Measurements from ENCODE around the gene TMUB1.

The TMUB1 gene

GRCh38 chr7:151110236-151110940, 27.1 kb upstream of the TMUB1 start:
- Histone ChIP-seq H3K27ac (ENCODE audit: low read length) (no peak overlapping the region), H3K27me3 (ENCODE audit: insufficient read depth, low read length, poor library complexity) (no peaks in the 10 kb centered on the region), H3K4me2 (ENCODE audit: insufficient read depth, low read length) (no peak overlapping the region), H2AFZ (ENCODE audit: low read depth, low read length) (no peak overlapping the region), H3K9me3 (ENCODE audit: insufficient read depth, low read length, severe bottlenecking) (no peaks in the 10 kb centered on the region), H3K79me2 (ENCODE audit: insufficient read depth, low read length) (no peaks in the 10 kb centered on the region; the same call in 1 of the 2 replicates), H3K4me3 (ENCODE audit: low read depth in 1 of 2, low read length in 2 of 2) (no peak overlapping the region), H4K20me1 (ENCODE audit: insufficient read depth, low read length) (peaks cover 23% of the 10 kb centered on the region), H3K4me1 (ENCODE audit: insufficient read depth, low read length) (no peaks in the 10 kb centered on the region), H3K36me3 (ENCODE audit: insufficient read depth, low read length) (no peaks in the 10 kb centered on the region; the same call in 1 of the 2 replicates), H3K9ac (ENCODE audit: low read depth, low read length) (no peak overlapping the region)
- DNase-seq (no peak), ATAC-seq (ENCODE audit: insufficient read depth, low read depth) (no peak)
- TF ChIP-seq, protein P1, sequence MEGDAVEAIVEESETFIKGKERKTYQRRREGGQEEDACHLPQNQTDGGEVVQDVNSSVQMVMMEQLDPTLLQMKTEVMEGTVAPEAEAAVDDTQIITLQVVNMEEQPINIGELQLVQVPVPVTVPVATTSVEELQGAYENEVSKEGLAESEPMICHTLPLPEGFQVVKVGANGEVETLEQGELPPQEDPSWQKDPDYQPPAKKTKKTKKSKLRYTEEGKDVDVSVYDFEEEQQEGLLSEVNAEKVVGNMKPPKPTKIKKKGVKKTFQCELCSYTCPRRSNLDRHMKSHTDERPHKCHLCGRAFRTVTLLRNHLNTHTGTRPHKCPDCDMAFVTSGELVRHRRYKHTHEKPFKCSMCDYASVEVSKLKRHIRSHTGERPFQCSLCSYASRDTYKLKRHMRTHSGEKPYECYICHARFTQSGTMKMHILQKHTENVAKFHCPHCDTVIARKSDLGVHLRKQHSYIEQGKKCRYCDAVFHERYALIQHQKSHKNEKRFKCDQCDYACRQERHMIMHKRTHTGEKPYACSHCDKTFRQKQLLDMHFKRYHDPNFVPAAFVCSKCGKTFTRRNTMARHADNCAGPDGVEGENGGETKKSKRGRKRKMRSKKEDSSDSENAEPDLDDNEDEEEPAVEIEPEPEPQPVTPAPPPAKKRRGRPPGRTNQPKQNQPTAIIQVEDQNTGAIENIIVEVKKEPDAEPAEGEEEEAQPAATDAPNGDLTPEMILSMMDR (IDR thresholded peaks at IDR 0.05; ENCODE audit: borderline replicate concordance, extremely low read depth, low read length, poor library complexity, severe bottlenecking) = no peak
- no peak for TF ChIP-seq EZH2 (IDR thresholded peaks at IDR 0.05; ENCODE audit: borderline replicate concordance, low read depth, low read length, severe bottlenecking)

DNA sequence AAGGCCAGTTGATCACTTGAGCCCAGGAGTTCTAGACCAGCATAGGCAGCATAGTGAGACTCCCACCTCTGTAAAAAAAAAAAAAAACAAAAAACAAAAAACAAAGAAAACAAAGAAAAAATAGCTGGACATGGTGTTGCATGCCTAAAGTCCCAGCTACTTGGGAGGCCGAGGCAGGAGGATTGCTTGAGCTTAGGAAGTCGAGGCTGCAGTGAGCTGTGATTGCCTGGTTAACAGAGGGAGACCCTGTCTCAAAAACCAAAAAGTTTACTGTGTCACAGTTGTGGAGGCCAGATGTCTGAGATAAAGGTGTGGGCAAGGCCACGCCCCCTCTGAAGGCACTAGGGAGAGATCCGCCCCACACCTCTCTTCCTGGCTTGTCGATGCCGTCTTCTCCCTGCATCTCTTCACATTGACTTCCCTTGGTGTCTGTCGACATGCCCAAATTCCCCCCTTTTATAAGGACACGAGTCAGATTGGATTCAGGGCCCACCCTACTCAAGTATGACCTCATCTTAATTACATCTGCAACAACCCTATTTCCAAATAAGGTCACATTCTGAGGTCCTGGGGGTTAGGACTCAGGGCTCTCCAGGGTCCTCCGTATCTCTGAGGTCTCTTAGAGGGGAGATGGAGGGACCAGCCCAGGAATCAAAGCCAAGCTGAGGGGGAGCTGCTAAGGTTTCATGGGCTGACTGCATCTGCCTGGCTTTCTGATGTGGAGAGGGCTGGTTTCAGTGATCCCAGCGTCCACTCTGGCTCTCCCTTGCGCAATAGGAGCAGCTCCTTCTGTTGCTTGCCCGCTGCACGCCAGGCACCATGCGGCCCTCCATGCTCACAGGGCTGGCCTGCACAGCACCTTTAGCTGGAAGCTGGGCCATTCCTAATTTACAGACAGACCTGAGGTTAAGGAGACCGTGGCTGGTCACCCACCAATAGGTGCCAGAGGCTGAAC, 26.1 kb upstream of the TMUB1 start:
- Histone ChIP-seq H3K4me3 (ENCODE audit: low read depth in 1 of 2, low read length in 2 of 2) (no peak overlapping the region), H3K9me3 (ENCODE audit: insufficient read depth, low read length, severe bottlenecking) (no peaks in the 10 kb centered on the region), H2AFZ (ENCODE audit: low read depth, low read length) (no peak overlapping the region), H3K27ac (ENCODE audit: low read length) (no peak overlapping the region), H3K79me2 (ENCODE audit: insufficient read depth, low read length) (no peaks in the 10 kb centered on the region; the same call in 1 of the 2 replicates), H3K36me3 (ENCODE audit: insufficient read depth, low read length) (no peaks in the 10 kb centered on the region; the same call in 1 of the 2 replicates), H3K9ac (ENCODE audit: low read depth, low read length) (no peak overlapping the region), H3K4me1 (ENCODE audit: insufficient read depth, low read length) (no peaks in the 10 kb centered on the region), H3K4me2 (ENCODE audit: insufficient read depth, low read length) (no peak overlapping the region), H3K27me3 (ENCODE audit: insufficient read depth, low read length, poor library complexity) (peaks cover 3% of the 10 kb centered on the region), H4K20me1 (ENCODE audit: insufficient read depth, low read length) (peaks cover 23% of the 10 kb centered on the region)
- TF ChIP-seq, protein P1 (IDR thresholded peaks at IDR 0.05; ENCODE audit: borderline replicate concordance, extremely low read depth, low read length, poor library complexity, severe bottlenecking) = no peak
- TF ChIP-seq EZH2 (IDR thresholded peaks at IDR 0.05; ENCODE audit: borderline replicate concordance, low read depth, low read length, severe bottlenecking) = no peak
- DNase-seq (no peak), ATAC-seq (ENCODE audit: insufficient read depth, low read depth) (no peak)

DNA sequence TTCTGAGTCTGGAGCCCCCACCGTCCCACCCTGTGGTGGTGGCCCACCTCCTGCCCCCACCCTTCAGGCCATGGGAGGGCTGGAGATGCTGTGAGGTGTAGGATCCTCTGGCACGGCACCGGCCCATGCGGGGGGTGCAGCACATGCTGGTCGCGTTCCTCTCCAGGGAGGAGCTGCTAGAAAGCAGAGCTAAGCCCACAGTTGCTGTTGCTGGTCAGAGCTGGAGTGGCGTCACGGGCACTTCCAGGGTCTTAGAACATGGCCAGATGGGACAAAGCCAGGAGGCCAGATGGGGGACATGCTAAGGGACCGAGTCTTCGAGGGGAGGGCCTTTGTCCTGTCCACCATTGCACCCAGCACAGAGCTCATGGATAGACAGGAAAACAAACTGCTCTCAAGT, 24.6 kb upstream of the TMUB1 start:
- Histone ChIP-seq H3K36me3 (ENCODE audit: insufficient read depth, low read length) (no peaks in the 10 kb centered on the region), H4K20me1 (ENCODE audit: insufficient read depth, low read length) (peaks cover 25% of the 10 kb centered on the region), H2AFZ (ENCODE audit: low read depth, low read length) (no peak overlapping the region), H3K27ac (ENCODE audit: low read length) (no peak overlapping the region), H3K4me1 (ENCODE audit: insufficient read depth, low read length) (no peaks in the 10 kb centered on the region), H3K4me2 (ENCODE audit: insufficient read depth, low read length) (no peak overlapping the region), H3K79me2 (ENCODE audit: insufficient read depth, low read length) (no peaks in the 10 kb centered on the region), H3K9ac (ENCODE audit: low read depth, low read length) (no peak overlapping the region), H3K4me3 (ENCODE audit: low read depth in 1 of 2, low read length in 2 of 2) (no peak overlapping the region), H3K9me3 (ENCODE audit: insufficient read depth, low read length, severe bottlenecking) (no peaks in the 10 kb centered on the region), H3K27me3 (ENCODE audit: insufficient read depth, low read length, poor library complexity) (peaks cover 3% of the 10 kb centered on the region)
- no peak for ATAC-seq (ENCODE audit: insufficient read depth, low read depth)
- DNase-seq = no peak
- no peak for TF ChIP-seq EZH2 (IDR thresholded peaks at IDR 0.05; ENCODE audit: borderline replicate concordance, low read depth, low read length, severe bottlenecking)
- TF ChIP-seq, protein P1 (IDR thresholded peaks at IDR 0.05; ENCODE audit: borderline replicate concordance, extremely low read depth, low read length, poor library complexity, severe bottlenecking) = no peak

All from DND-41 (cell line).